SK-N-SH treated with all-trans-retinoic acid at 6 μM for 48 hours (cell line): ENCODE data around the gene ZNF214.

Experiments used
- ARNTL ChIP-seq: fragments of 450-650 bp; formaldehyde crosslinking; IDR thresholded peaks from 2 replicates; pipeline ENCODE4 v1.5.0; 2020; ENCODE audit warnings: low read depth, mild to moderate bottlenecking, moderate library complexity, borderline replicate concordance
- BACH2 ChIP-seq: fragments of 250-450 bp; sonication (Bioruptor Pico); IDR thresholded peaks from 2 replicates; pipeline ENCODE4 v1.9.0; 2021; ENCODE audit warnings: mild to moderate bottlenecking, borderline replicate concordance
- CSDC2 ChIP-seq: fragments of 250-450 bp; sonication (Bioruptor Pico); IDR thresholded peaks from 2 replicates; pipeline ENCODE4 v1.5.0; 2020; ENCODE audit warnings: mild to moderate bottlenecking, moderate library complexity
- GLIS3 ChIP-seq: fragments of 250-450 bp; sonication (Bioruptor Pico); IDR thresholded peaks from 2 replicates; pipeline ENCODE4 v1.5.0; 2020; ENCODE audit warnings: mild to moderate bottlenecking, moderate library complexity
- OSR1 ChIP-seq: fragments of 250-450 bp; sonication (Bioruptor Pico); IDR thresholded peaks from 2 replicates; pipeline ENCODE4 v1.8.0; 2022; ENCODE audit warnings: moderate library complexity, mild to moderate bottlenecking, inconsistent platforms
- SNAI2 ChIP-seq: fragments of 250-450 bp; sonication (Bioruptor Pico); IDR thresholded peaks from 2 replicates; pipeline ENCODE4 v1.5.0; 2020; ENCODE audit warnings: mild to moderate bottlenecking, moderate library complexity
- ZFP3 ChIP-seq: fragments of 250-450 bp; sonication (Bioruptor Pico); IDR thresholded peaks from 2 replicates; pipeline ENCODE4 v1.5.0; 2020; ENCODE audit warnings: mild to moderate bottlenecking, moderate library complexity
- ZFP30 ChIP-seq: fragments of 450-650 bp; formaldehyde crosslinking; IDR thresholded peaks from 2 replicates; pipeline ENCODE4 v1.5.0; 2022; ENCODE audit warnings: mild to moderate bottlenecking, moderate library complexity
- ZNF565 ChIP-seq: fragments of 450-650 bp; formaldehyde crosslinking; conservative IDR thresholded peaks from 2 replicates; pipeline ENCODE4 v1.5.0; 2020; ENCODE audit warnings: low read depth, mild to moderate bottlenecking, moderate library complexity
- TF ChIP-seq, protein P1 (sequence below): fragments of 250-450 bp; sonication (Bioruptor Pico); IDR thresholded peaks from 2 replicates; pipeline ENCODE4 v1.8.0; 2020; ENCODE audit warnings: mild to moderate bottlenecking, moderate library complexity, borderline replicate concordance
- TF ChIP-seq, protein P2 (sequence below): fragments of 250-450 bp; sonication (Bioruptor Pico); IDR thresholded peaks from 2 replicates; pipeline ENCODE4 v1.5.1; 2020; ENCODE audit warnings: low read depth, mild to moderate bottlenecking, moderate library complexity

DNA sequence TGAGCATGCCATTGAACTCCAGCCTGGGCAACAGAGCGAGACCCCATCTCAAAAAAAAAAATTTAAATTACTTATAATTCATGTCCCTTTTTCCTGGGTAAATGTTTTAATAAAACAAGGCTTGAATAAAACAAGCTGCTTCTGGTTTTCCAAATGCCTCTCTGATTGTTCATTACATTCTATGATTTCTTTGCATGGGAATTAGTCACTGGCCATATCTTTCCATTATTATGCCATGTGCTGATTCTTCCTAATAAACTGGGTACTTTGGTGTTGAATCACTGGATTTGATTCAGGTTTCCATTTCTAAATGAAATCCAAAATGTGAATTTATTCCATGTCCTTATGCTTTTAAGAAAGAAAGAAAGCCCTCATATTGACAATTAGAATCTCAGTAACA, 51.3 kb downstream of the ZNF214 start:
- TF ChIP-seq, protein P1, sequence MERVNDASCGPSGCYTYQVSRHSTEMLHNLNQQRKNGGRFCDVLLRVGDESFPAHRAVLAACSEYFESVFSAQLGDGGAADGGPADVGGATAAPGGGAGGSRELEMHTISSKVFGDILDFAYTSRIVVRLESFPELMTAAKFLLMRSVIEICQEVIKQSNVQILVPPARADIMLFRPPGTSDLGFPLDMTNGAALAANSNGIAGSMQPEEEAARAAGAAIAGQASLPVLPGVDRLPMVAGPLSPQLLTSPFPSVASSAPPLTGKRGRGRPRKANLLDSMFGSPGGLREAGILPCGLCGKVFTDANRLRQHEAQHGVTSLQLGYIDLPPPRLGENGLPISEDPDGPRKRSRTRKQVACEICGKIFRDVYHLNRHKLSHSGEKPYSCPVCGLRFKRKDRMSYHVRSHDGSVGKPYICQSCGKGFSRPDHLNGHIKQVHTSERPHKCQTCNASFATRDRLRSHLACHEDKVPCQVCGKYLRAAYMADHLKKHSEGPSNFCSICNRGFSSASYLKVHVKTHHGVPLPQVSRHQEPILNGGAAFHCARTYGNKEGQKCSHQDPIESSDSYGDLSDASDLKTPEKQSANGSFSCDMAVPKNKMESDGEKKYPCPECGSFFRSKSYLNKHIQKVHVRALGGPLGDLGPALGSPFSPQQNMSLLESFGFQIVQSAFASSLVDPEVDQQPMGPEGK (CRISPR knock-in tag): no peak
- TF ChIP-seq SNAI2 (CRISPR knock-in tag) (no peak), ZNF565 (CRISPR knock-in tag) (no peak), ARNTL (no peak), ZFP30 (no peak), CSDC2 (no peak), BACH2 (no peak), GLIS3 (CRISPR knock-in tag) (no peak), OSR1 (CRISPR knock-in tag) (no peak), ZFP3 (CRISPR knock-in tag) (no peak)
- TF ChIP-seq, protein P2, sequence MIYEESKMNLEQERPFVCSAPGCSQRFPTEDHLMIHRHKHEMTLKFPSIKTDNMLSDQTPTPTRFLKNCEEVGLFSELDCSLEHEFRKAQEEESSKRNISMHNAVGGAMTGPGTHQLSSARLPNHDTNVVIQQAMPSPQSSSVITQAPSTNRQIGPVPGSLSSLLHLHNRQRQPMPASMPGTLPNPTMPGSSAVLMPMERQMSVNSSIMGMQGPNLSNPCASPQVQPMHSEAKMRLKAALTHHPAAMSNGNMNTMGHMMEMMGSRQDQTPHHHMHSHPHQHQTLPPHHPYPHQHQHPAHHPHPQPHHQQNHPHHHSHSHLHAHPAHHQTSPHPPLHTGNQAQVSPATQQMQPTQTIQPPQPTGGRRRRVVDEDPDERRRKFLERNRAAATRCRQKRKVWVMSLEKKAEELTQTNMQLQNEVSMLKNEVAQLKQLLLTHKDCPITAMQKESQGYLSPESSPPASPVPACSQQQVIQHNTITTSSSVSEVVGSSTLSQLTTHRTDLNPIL: no peak
